Endothelial cell of umbilical vein (primary cell): ENCODE measurements around the gene PNLDC1. TPM values are rescaled to one million over a fixed set of nuclear protein-coding genes. Genes with fewer than 3 reads are reported as not detected.

Source experiments
- BruUV-seq: library from RNA; stranded (reverse); fragments of 400-500 nt; replicated peaks from 2 replicates; lab custom pipeline; 2021; lab: Mats Ljungman, UMichigan
- CTCF ChIA-PET: fragments of 300-600, 350-600 bp; sonication (Branson Sonifier 250); formaldehyde crosslinking; loops from one replicate; lab custom pipeline; 2021; ENCODE audit warnings: antibody characterized with exemption, inconsistent platforms; lab: Charles Lee
- POLR2A ChIA-PET: fragments of 300-600, 350-600 bp; sonication (Branson Sonifier 250); formaldehyde crosslinking; loops from one replicate; lab custom pipeline; 2021; ENCODE audit warnings: antibody characterized with exemption, inconsistent platforms; lab: Charles Lee
- DNase-seq: peaks from one replicate; pipeline ENCODE4 v3.0.0-alpha.2; 2011; ENCODE audit warnings: low read depth, low spot score
- FAIRE-seq: peaks from 2 replicates; lab custom pipeline; 2011; peaks lifted over from hg19 to GRCh38; lab: Jason Lieb, UNC
- H2AFZ ChIP-seq: 2 replicates; pipeline ENCODE4 v1.6.0; 2012; ENCODE audit warnings: low read depth, low read length, control low read depth, inconsistent platforms
- H3K27ac ChIP-seq: 2 replicates; pipeline ENCODE4 v1.5.1; 2011; ENCODE audit warnings: low read depth, mild to moderate bottlenecking, control low read depth, low read length, moderate library complexity; ENCODE audit not compliant: insufficient read depth
- H3K27me3 ChIP-seq, 2 experiments: 2 replicates each; pipeline versions ENCODE4 v1.6.0 to v1.6.1; 2011; ENCODE audit warnings: low read length in 2 of 2, mixed read lengths in 1 of 2; ENCODE audit not compliant: control insufficient read depth in 2 of 2, insufficient read depth in 2 of 2
- H3K36me3 ChIP-seq, 2 experiments: 2 replicates in 1 of 2; 3 replicates in 1 of 2; pipeline ENCODE4 v1.5.1; 2011; ENCODE audit warnings: low read length in 2 of 2, mild to moderate bottlenecking in 1 of 2, moderate library complexity in 1 of 2; ENCODE audit not compliant: control insufficient read depth in 2 of 2, insufficient read depth in 2 of 2; ENCODE audit errors: extremely low read depth in 1 of 2
- H3K4me1 ChIP-seq: 3 replicates; pipeline ENCODE4 v1.5.1; 2011; ENCODE audit warnings: mild to moderate bottlenecking, low read length; ENCODE audit not compliant: control insufficient read depth, insufficient read depth; ENCODE audit errors: extremely low read depth
- H3K4me2 ChIP-seq: 2 replicates; pipeline ENCODE4 v1.6.1; 2011; ENCODE audit warnings: low read length, control low read depth, mixed read lengths; ENCODE audit not compliant: insufficient read depth
- H3K4me3 ChIP-seq, 3 experiments: fragments of 200-600 bp in 1 of 3; sonication (generic), shearing (Covaris generic) in 1 of 3; replicated peaks in 1 of 3; 2 replicates each; pipeline ENCODE4 v1.5.1; 2011 to 2016; ENCODE audit warnings: control low read depth in 3 of 3, low read length in 3 of 3, mild to moderate bottlenecking in 2 of 3, inconsistent platforms in 1 of 3, low read depth in 1 of 3, moderate library complexity in 1 of 3; ENCODE audit not compliant: insufficient read depth in 1 of 3
- H3K79me2 ChIP-seq: 2 replicates; pipeline ENCODE4 v1.6.0; 2012; ENCODE audit warnings: low read length, inconsistent platforms; ENCODE audit not compliant: control insufficient read depth, insufficient read depth
- H3K9ac ChIP-seq: replicated peaks from 2 replicates; pipeline ENCODE3; 2011; ENCODE audit warnings: low read length, control low read depth; ENCODE audit not compliant: insufficient read depth; ENCODE audit errors: extremely low read depth
- H3K9me1 ChIP-seq: replicated peaks from 3 replicates; pipeline ENCODE4 v1.6.0; 2011; ENCODE audit warnings: mild to moderate bottlenecking, low read length; ENCODE audit not compliant: control insufficient read depth, insufficient read depth; ENCODE audit errors: extremely low read depth
- H3K9me3 ChIP-seq: replicated peaks from 2 replicates; pipeline ENCODE4 v1.5.1; 2012; ENCODE audit warnings: low read length, inconsistent platforms; ENCODE audit not compliant: control insufficient read depth, insufficient read depth
- H4K20me1 ChIP-seq: replicated peaks from 2 replicates; pipeline ENCODE3; 2011; ENCODE audit warnings: mild to moderate bottlenecking, low read length; ENCODE audit not compliant: control insufficient read depth, insufficient read depth; ENCODE audit errors: extremely low read depth
- EZH2 ChIP-seq: IDR thresholded peaks from 2 replicates; pipeline ENCODE4 v1.6.1; 2012; ENCODE audit warnings: borderline replicate concordance, low read depth, mild to moderate bottlenecking, moderate library complexity, low read length, inconsistent platforms; ENCODE audit not compliant: severe bottlenecking
- FOS ChIP-seq: IDR thresholded peaks from 2 replicates; pipeline ENCODE4 v1.6.1; 2011; ENCODE audit warnings: mild to moderate bottlenecking, low read length, moderate library complexity, borderline replicate concordance; ENCODE audit not compliant: insufficient read depth
- GATA2 ChIP-seq: IDR thresholded peaks from 2 replicates; pipeline ENCODE4 v1.7.0; 2011; ENCODE audit warnings: low read depth, mild to moderate bottlenecking, moderate library complexity, mixed read lengths, low read length; ENCODE audit not compliant: insufficient read length, insufficient read depth
- JUN ChIP-seq: IDR thresholded peaks from 2 replicates; pipeline ENCODE4 v1.6.1; 2011; ENCODE audit warnings: borderline replicate concordance, low read depth; ENCODE audit not compliant: insufficient read length, insufficient read depth
- MYC ChIP-seq: IDR thresholded peaks from one replicate; pipeline ENCODE4 v1.6.1; 2011; ENCODE audit warnings: mild to moderate bottlenecking, low read depth, low read length
- POLR2A ChIP-seq: IDR thresholded peaks from 2 replicates; pipeline ENCODE4 v1.6.1; 2012; ENCODE audit warnings: low read depth, mild to moderate bottlenecking, control low read depth, low read length
- POLR2AphosphoS5 ChIP-seq: IDR thresholded peaks from 2 replicates; pipeline ENCODE4 v1.6.1; 2012; ENCODE audit warnings: low read depth, mild to moderate bottlenecking, control low read depth, low read length, moderate library complexity; ENCODE audit not compliant: insufficient read depth
- dilution Hi-C: fragments of 300-500 bp; cut with MboI; formaldehyde crosslinking; loops from one replicate; pipeline ENCODE4 v1.15.0; 2019; ENCODE audit warnings: low sequenced_read_pairs; ENCODE audit not compliant: extremely low pct_ligation_motif_present
- intact Hi-C: fragments of 100-400 bp; cut with micrococcal nuclease; formaldehyde crosslinking; loops from one replicate; pipeline ENCODE4 v1.10.0; 2022
- polyA plus RNA-seq, 4 experiments: library from polyadenylated mRNA; depleted of rRNA in 3 of 4; stranded (reverse) in 3 of 4; unstranded in 1 of 4; fragments of >200 nt; gene quantifications; 2 replicates each; pipeline versions ENCODE4 v1.2.1 to v1.2.3, GENCODE V29; 2011 to 2012; ENCODE audit warnings: missing spikeins in 1 of 4
- total RNA-seq: library from RNA; stranded (reverse); gene quantifications from 2 replicates; pipeline ENCODE4 v1.2.3, GENCODE V29; 2021
- TF ChIP-seq, protein P1 (sequence below), 2 donors: IDR thresholded peaks; 1 replicate in 1 of 2; 2 replicates in 1 of 2; pipeline ENCODE4 v1.5.1; 2011; ENCODE audit warnings: low read length in 2 of 2, mild to moderate bottlenecking in 2 of 2, moderate library complexity in 2 of 2, control low read depth in 1 of 2, inconsistent platforms in 1 of 2, low read depth in 1 of 2; ENCODE audit not compliant: insufficient read depth in 1 of 2; ENCODE audit errors: extremely low read depth in 1 of 2
- TF ChIP-seq, protein P2 (sequence below): IDR thresholded peaks from 2 replicates; pipeline ENCODE4 v1.6.1; 2011; ENCODE audit not compliant: insufficient read depth, insufficient read length

The PNLDC1 gene
- total and polyA plus RNA-seq, 2 donors (not counting 3 experiments of a cell fraction or from before 2014, with no cell fraction given) = not detected

DNA sequence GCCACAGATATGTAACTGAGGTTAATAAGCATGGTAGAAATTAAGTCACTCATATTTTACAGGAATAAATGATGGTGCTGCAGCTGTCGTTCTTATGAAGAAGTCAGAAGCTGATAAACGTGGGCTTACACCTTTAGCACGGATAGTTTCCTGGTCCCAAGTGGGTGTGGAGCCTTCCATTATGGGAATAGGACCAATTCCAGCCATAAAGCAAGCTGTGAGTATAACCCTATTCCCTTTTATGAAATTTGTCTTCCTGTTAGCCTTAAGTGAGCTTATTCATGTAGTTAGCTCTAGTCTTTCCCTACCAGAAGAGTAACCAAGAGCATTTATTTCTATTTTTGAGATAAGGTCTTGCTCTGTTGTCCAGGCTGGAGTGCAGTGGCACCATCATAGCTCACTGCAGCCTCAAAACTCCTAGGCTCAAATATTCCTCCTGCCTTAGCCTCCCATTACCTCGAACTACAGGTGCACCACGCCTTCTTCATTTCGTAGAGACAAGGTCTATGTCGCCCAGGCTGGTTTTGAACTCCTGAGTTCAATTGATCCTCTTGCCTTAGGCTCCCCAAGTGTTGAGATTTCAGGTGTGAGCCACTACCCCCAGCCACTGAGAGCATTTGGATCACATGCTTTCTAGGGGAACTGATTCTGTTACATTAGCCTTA is 22.7 kb upstream of the PNLDC1 start:
- Histone ChIP-seq H3K27me3 (no peaks in the 10 kb centered on the region), H3K27ac (no peak overlapping the region), H3K36me3 (peaks cover 23 to 27% of the 10 kb centered on the region in 2 experiments), H3K9me1 (no peaks in the 10 kb centered on the region), H3K9me3 (no peaks in the 10 kb centered on the region), H3K9ac (no peak overlapping the region), H3K4me1 (no peaks in the 10 kb centered on the region), H2AFZ (no peak overlapping the region), H4K20me1 (no peaks in the 10 kb centered on the region), H3K4me2 (no peak overlapping the region), H3K4me3 (no peak overlapping the region), H3K79me2 (peaks cover 11% of the 10 kb centered on the region)
- ChIA-PET POLR2A (no interaction called here), CTCF (interaction anchor here (0.7 to 0.9 kb wide), 2 partner anchors 11 to 190 kb away, joined by 4 read pairs; no protein-coding TSS in a partner anchor)
- TF ChIP-seq, protein P1, sequence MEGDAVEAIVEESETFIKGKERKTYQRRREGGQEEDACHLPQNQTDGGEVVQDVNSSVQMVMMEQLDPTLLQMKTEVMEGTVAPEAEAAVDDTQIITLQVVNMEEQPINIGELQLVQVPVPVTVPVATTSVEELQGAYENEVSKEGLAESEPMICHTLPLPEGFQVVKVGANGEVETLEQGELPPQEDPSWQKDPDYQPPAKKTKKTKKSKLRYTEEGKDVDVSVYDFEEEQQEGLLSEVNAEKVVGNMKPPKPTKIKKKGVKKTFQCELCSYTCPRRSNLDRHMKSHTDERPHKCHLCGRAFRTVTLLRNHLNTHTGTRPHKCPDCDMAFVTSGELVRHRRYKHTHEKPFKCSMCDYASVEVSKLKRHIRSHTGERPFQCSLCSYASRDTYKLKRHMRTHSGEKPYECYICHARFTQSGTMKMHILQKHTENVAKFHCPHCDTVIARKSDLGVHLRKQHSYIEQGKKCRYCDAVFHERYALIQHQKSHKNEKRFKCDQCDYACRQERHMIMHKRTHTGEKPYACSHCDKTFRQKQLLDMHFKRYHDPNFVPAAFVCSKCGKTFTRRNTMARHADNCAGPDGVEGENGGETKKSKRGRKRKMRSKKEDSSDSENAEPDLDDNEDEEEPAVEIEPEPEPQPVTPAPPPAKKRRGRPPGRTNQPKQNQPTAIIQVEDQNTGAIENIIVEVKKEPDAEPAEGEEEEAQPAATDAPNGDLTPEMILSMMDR (IDR thresholded peaks at IDR 0.05; ENCODE audit: extremely low read depth in 1 of 2, insufficient read depth in 1 of 2, low read depth in 1 of 2, low read length in 2 of 2) = no peak
- TF ChIP-seq GATA2 (no peak), EZH2 (no peak), MYC (no peak), POLR2A (no peak), POLR2AphosphoS5 (no peak), FOS (no peak), JUN (no peak)
- TF ChIP-seq, protein P2, sequence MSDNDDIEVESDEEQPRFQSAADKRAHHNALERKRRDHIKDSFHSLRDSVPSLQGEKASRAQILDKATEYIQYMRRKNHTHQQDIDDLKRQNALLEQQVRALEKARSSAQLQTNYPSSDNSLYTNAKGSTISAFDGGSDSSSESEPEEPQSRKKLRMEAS = no peak
- intact Hi-C loops = no loop called here
- DNase-seq (no peak), FAIRE-seq (no peak)
- dilution Hi-C loops = no loop called here
- no TSS peak for BruUV-seq
